WTC11 (cell line): ENCODE results near the gene ZFYVE28. TPM values are rescaled to one million over a fixed set of nuclear protein-coding genes. Genes with fewer than 3 reads are reported as not detected.

Source experiments
- ATAC-seq: fragments of 200-7000 bp; cut with Tn5 transposase; 2 replicates; pipeline ENCODE4 v1.10.0; 2021; ENCODE audit warnings: mild to moderate bottlenecking, moderate library complexity
- CTCF ChIA-PET: fragments of 300-600 bp; sonication (Branson Sonifier 250); formaldehyde crosslinking; loops from one replicate; lab custom pipeline; 2021; ENCODE audit warnings: antibody characterized with exemption; lab: Charles Lee
- POLR2A ChIA-PET: fragments of 350-600 bp; sonication (Branson Sonifier 250); formaldehyde crosslinking; loops from one replicate; lab custom pipeline; 2021; ENCODE audit warnings: antibody characterized with exemption; lab: Charles Lee
- DNase-seq: peaks from one replicate; pipeline ENCODE4 v3.0.0; 2021; ENCODE audit warnings: low spot score
- H3K27ac Mint-ChIP-seq: 2 replicates; pipeline ENCODE4 v1.8.0; 2021; ENCODE audit warnings: mixed read lengths
- H3K27me3 Mint-ChIP-seq: 2 replicates; pipeline ENCODE4 v1.8.0; 2021; ENCODE audit warnings: low read depth, mild to moderate bottlenecking, moderate library complexity, mixed read lengths
- H3K36me3 Mint-ChIP-seq: 2 replicates; pipeline ENCODE4 v1.8.0; 2021; ENCODE audit warnings: mixed read lengths
- H3K4me1 Mint-ChIP-seq: 2 replicates; pipeline ENCODE4 v1.8.0; 2022; ENCODE audit warnings: mixed read lengths
- H3K4me3 Mint-ChIP-seq: 2 replicates; pipeline ENCODE4 v1.8.0; 2021; ENCODE audit warnings: mild to moderate bottlenecking, moderate library complexity, mixed read lengths
- H3K9me3 Mint-ChIP-seq: 2 replicates; pipeline ENCODE4 v1.8.0; 2021; ENCODE audit warnings: mixed read lengths
- CBFB ChIP-seq: sonication (generic); formaldehyde crosslinking; IDR thresholded peaks from 2 replicates; pipeline ENCODE4 v1.8.1; 2022; ENCODE audit warnings: mild to moderate bottlenecking, low read depth, missing genetic modification reagents
- E2F1 ChIP-seq: sonication (generic); formaldehyde crosslinking; IDR thresholded peaks from 2 replicates; pipeline ENCODE4 v1.8.0; 2022; ENCODE audit warnings: mild to moderate bottlenecking, missing genetic modification reagents
- ERG ChIP-seq: fragments of 250-450 bp; sonication (Bioruptor Pico); IDR thresholded peaks from 2 replicates; pipeline ENCODE4 v1.8.0; 2021; ENCODE audit warnings: mild to moderate bottlenecking
- GTF2I ChIP-seq: fragments of 250-450 bp; sonication (Bioruptor Pico); conservative IDR thresholded peaks from 2 replicates; pipeline ENCODE4 v1.4.0; 2021; ENCODE audit warnings: mild to moderate bottlenecking
- IRF2 ChIP-seq: sonication (generic); formaldehyde crosslinking; IDR thresholded peaks from 2 replicates; pipeline ENCODE4 v1.8.0; 2022; ENCODE audit warnings: low read depth, missing genetic modification reagents, borderline replicate concordance
- MLX ChIP-seq: sonication (generic); formaldehyde crosslinking; IDR thresholded peaks from 2 replicates; pipeline ENCODE4 v1.8.1; 2023; ENCODE audit warnings: mild to moderate bottlenecking, missing genetic modification reagents, moderate library complexity
- NFATC4 ChIP-seq: fragments of 250-450 bp; sonication (Bioruptor Pico); IDR thresholded peaks from 2 replicates; pipeline ENCODE4 v1.9.0; 2021; ENCODE audit warnings: mild to moderate bottlenecking
- PREB ChIP-seq: sonication (generic); formaldehyde crosslinking; IDR thresholded peaks from 2 replicates; pipeline ENCODE4 v1.8.1; 2022; ENCODE audit warnings: mild to moderate bottlenecking, missing genetic modification reagents, moderate library complexity, borderline replicate concordance
- SMAD3 ChIP-seq: sonication (generic); formaldehyde crosslinking; IDR thresholded peaks from 2 replicates; pipeline ENCODE4 v1.8.0; 2022; ENCODE audit warnings: missing genetic modification reagents, mild to moderate bottlenecking, borderline replicate concordance
- SMAD4 ChIP-seq: sonication (generic); formaldehyde crosslinking; IDR thresholded peaks from 2 replicates; pipeline ENCODE4 v1.8.0; 2022; ENCODE audit warnings: mild to moderate bottlenecking, missing genetic modification reagents
- SP1 ChIP-seq: sonication (generic); formaldehyde crosslinking; conservative IDR thresholded peaks from 2 replicates; pipeline ENCODE4 v1.8.1; 2022; ENCODE audit warnings: missing genetic modification reagents
- TEAD1 ChIP-seq: sonication (generic); formaldehyde crosslinking; IDR thresholded peaks from 2 replicates; pipeline ENCODE4 v1.8.0; 2022; ENCODE audit warnings: mild to moderate bottlenecking, missing genetic modification reagents
- USF1 ChIP-seq: sonication (generic); formaldehyde crosslinking; IDR thresholded peaks from 2 replicates; pipeline ENCODE4 v1.8.0; 2022; ENCODE audit warnings: mild to moderate bottlenecking, missing genetic modification reagents
- ZNF532 ChIP-seq: fragments of 250-450 bp; sonication (Bioruptor Pico); IDR thresholded peaks from 2 replicates; pipeline ENCODE4 v1.9.0; 2021; ENCODE audit warnings: mild to moderate bottlenecking, borderline replicate concordance
- total RNA-seq: library from RNA; stranded (reverse); gene quantifications from 3 replicates; pipeline ENCODE4 v1.2.3, GENCODE V29; 2021

The ZFYVE28 gene
- total RNA-seq, 1 experiment from 2014 or later, result 7.8 TPM

GRCh38 chr4:2365054-2365912 is 53.2 kb downstream of the ZFYVE28 start (continued):
- TF ChIP-seq IRF2 (CRISPR knock-in tag) (no peak), USF1 (no peak), PREB (CRISPR knock-in tag) (no peak), SMAD4 (no peak), E2F1 (no peak), GTF2I (CRISPR knock-in tag) (no peak), MLX (no peak), ZNF532 (CRISPR knock-in tag) (no peak), NFATC4 (CRISPR knock-in tag) (no peak)

GRCh38 chr4:2364654-2365053 is 53.8 kb downstream of the ZFYVE28 start:
- TF ChIP-seq TEAD1 (no peak), SMAD3 (no peak), MLX (no peak)
- H3K9me3 Mint-ChIP-seq, result peaks cover 12% of the 10 kb centered on the region
- H3K4me1 Mint-ChIP-seq, result no peaks in the 10 kb centered on the region
- no peak overlapping the region for H3K4me3 Mint-ChIP-seq
- ATAC-seq (no peak), DNase-seq (no peak)
- peaks cover 3% of the 10 kb centered on the region; the same call in 1 of the 2 replicates for H3K27me3 Mint-ChIP-seq
- ChIA-PET POLR2A (no interaction called here), CTCF (no interaction called here)
- H3K27ac Mint-ChIP-seq, result no peak overlapping the region
- H3K36me3 Mint-ChIP-seq, result 0 out of 2 replicates have a peak, but pooled peaks cover 3% of the 10 kb centered on the region

GRCh38 chr4:2363951-2364653 is 54.3 kb downstream of the ZFYVE28 start:
- TF ChIP-seq ERG (CRISPR knock-in tag) (no peak), CBFB (no peak), SP1 (CRISPR knock-in tag) (no peak)
- POLR2A ChIA-PET, result no interaction called here
- DNase-seq (no peak), ATAC-seq (no peak)
- no peak overlapping the region for H3K4me3 Mint-ChIP-seq
- H3K27ac Mint-ChIP-seq, result no peak overlapping the region
- H3K4me1 Mint-ChIP-seq, result no peaks in the 10 kb centered on the region
- H3K27me3 Mint-ChIP-seq, result peaks cover 3% of the 10 kb centered on the region; the same call in 1 of the 2 replicates
- peaks cover 9% of the 10 kb centered on the region for H3K9me3 Mint-ChIP-seq
- CTCF ChIA-PET, result no interaction called here
- 0 out of 2 replicates have a peak, but pooled peaks cover 3% of the 10 kb centered on the region for H3K36me3 Mint-ChIP-seq
